WTC11 (cell line): ENCODE data around the gene PDE4B. TPM values are rescaled to one million over a fixed set of nuclear protein-coding genes. Genes with fewer than 3 reads are reported as not detected.
"Not testable (repeated sequence)": the region's sequence is repeated elsewhere in the genome, so short reads cannot be mapped to it uniquely, and the experiment has no call there.

ENCODE experiments used
- ATAC-seq: fragments of 200-7000 bp; cut with Tn5 transposase; 2 replicates; pipeline ENCODE4 v1.10.0; 2021; ENCODE audit warnings: mild to moderate bottlenecking, moderate library complexity
- CTCF ChIA-PET: fragments of 300-600 bp; sonication (Branson Sonifier 250); formaldehyde crosslinking; loops from one replicate; lab custom pipeline; 2021; ENCODE audit warnings: antibody characterized with exemption; lab: Charles Lee
- POLR2A ChIA-PET: fragments of 350-600 bp; sonication (Branson Sonifier 250); formaldehyde crosslinking; loops from one replicate; lab custom pipeline; 2021; ENCODE audit warnings: antibody characterized with exemption; lab: Charles Lee
- DNase-seq: peaks from one replicate; pipeline ENCODE4 v3.0.0; 2021; ENCODE audit warnings: low spot score
- H3K27ac Mint-ChIP-seq: 2 replicates; pipeline ENCODE4 v1.8.0; 2021; ENCODE audit warnings: mixed read lengths
- H3K27me3 Mint-ChIP-seq: 2 replicates; pipeline ENCODE4 v1.8.0; 2021; ENCODE audit warnings: low read depth, mild to moderate bottlenecking, moderate library complexity, mixed read lengths
- H3K36me3 Mint-ChIP-seq: 2 replicates; pipeline ENCODE4 v1.8.0; 2021; ENCODE audit warnings: mixed read lengths
- H3K4me1 Mint-ChIP-seq: 2 replicates; pipeline ENCODE4 v1.8.0; 2022; ENCODE audit warnings: mixed read lengths
- H3K4me3 Mint-ChIP-seq: 2 replicates; pipeline ENCODE4 v1.8.0; 2021; ENCODE audit warnings: mild to moderate bottlenecking, moderate library complexity, mixed read lengths
- H3K9me3 Mint-ChIP-seq: 2 replicates; pipeline ENCODE4 v1.8.0; 2021; ENCODE audit warnings: mixed read lengths
- E2F4 ChIP-seq: sonication (generic); formaldehyde crosslinking; IDR thresholded peaks from 2 replicates; pipeline ENCODE4 v1.8.1; 2022; ENCODE audit warnings: low read depth, mild to moderate bottlenecking, moderate library complexity, missing genetic modification reagents, borderline replicate concordance
- EMX1 ChIP-seq: fragments of 250-450 bp; sonication (Bioruptor Pico); IDR thresholded peaks from 2 replicates; pipeline ENCODE4 v1.8.0; 2021; ENCODE audit warnings: mild to moderate bottlenecking
- FOXP1 ChIP-seq: sonication (generic); formaldehyde crosslinking; IDR thresholded peaks from 2 replicates; pipeline ENCODE4 v1.8.0; 2022; ENCODE audit warnings: missing genetic modification reagents, mild to moderate bottlenecking, moderate library complexity, borderline replicate concordance
- FOXP4 ChIP-seq: sonication (generic); formaldehyde crosslinking; IDR thresholded peaks from 2 replicates; pipeline ENCODE4 v1.8.0; 2022; ENCODE audit warnings: mild to moderate bottlenecking, missing genetic modification reagents
- GABPB1 ChIP-seq: sonication (generic); formaldehyde crosslinking; IDR thresholded peaks from 2 replicates; pipeline ENCODE4 v1.8.1; 2023; ENCODE audit warnings: mild to moderate bottlenecking, missing genetic modification reagents
- GRHL2 ChIP-seq: fragments of 250-450 bp; sonication (Bioruptor Pico); IDR thresholded peaks from 2 replicates; pipeline ENCODE4 v1.8.0; 2022; ENCODE audit warnings: mild to moderate bottlenecking, moderate library complexity; ENCODE audit not compliant: insufficient replicate concordance, severe bottlenecking
- GTF2I ChIP-seq: fragments of 250-450 bp; sonication (Bioruptor Pico); conservative IDR thresholded peaks from 2 replicates; pipeline ENCODE4 v1.4.0; 2021; ENCODE audit warnings: mild to moderate bottlenecking
- HMGA2 ChIP-seq: fragments of 250-450 bp; sonication (Bioruptor Pico); IDR thresholded peaks from 2 replicates; pipeline ENCODE4 v1.4.0; 2021; ENCODE audit warnings: mild to moderate bottlenecking, moderate library complexity
- HMGXB4 ChIP-seq: sonication (generic); formaldehyde crosslinking; IDR thresholded peaks from 2 replicates; pipeline ENCODE4 v1.8.1; 2023; ENCODE audit warnings: mild to moderate bottlenecking, moderate library complexity, missing genetic modification reagents
- JAZF1 ChIP-seq: fragments of 250-450 bp; sonication (Bioruptor Pico); IDR thresholded peaks from 2 replicates; pipeline ENCODE4 v1.9.0; 2021; ENCODE audit warnings: moderate library complexity, mild to moderate bottlenecking, inconsistent platforms
- JUN ChIP-seq: sonication (generic); formaldehyde crosslinking; IDR thresholded peaks from 2 replicates; pipeline ENCODE4 v1.8.0; 2023; ENCODE audit warnings: mild to moderate bottlenecking, missing genetic modification reagents
- KAT7 ChIP-seq: sonication (generic); formaldehyde crosslinking; IDR thresholded peaks from 2 replicates; pipeline ENCODE4 v1.8.1; 2023; ENCODE audit warnings: missing genetic modification reagents, mild to moderate bottlenecking, borderline replicate concordance
- RELA ChIP-seq: sonication (generic); formaldehyde crosslinking; IDR thresholded peaks from 2 replicates; pipeline ENCODE4 v1.8.1; 2022; ENCODE audit warnings: missing genetic modification reagents, mild to moderate bottlenecking, borderline replicate concordance
- SMAD3 ChIP-seq: sonication (generic); formaldehyde crosslinking; IDR thresholded peaks from 2 replicates; pipeline ENCODE4 v1.8.0; 2022; ENCODE audit warnings: missing genetic modification reagents, mild to moderate bottlenecking, borderline replicate concordance
- SMAD4 ChIP-seq: sonication (generic); formaldehyde crosslinking; IDR thresholded peaks from 2 replicates; pipeline ENCODE4 v1.8.0; 2022; ENCODE audit warnings: mild to moderate bottlenecking, missing genetic modification reagents
- USF1 ChIP-seq: sonication (generic); formaldehyde crosslinking; IDR thresholded peaks from 2 replicates; pipeline ENCODE4 v1.8.0; 2022; ENCODE audit warnings: mild to moderate bottlenecking, missing genetic modification reagents
- ZNF232 ChIP-seq: sonication (generic); formaldehyde crosslinking; IDR thresholded peaks from 2 replicates; pipeline ENCODE4 v1.8.0; 2022; ENCODE audit warnings: mild to moderate bottlenecking, missing genetic modification reagents
- ZNF317 ChIP-seq: sonication (generic); formaldehyde crosslinking; IDR thresholded peaks from 2 replicates; pipeline ENCODE4 v1.8.1; 2023; ENCODE audit warnings: low read depth, mild to moderate bottlenecking, moderate library complexity, missing genetic modification reagents, borderline replicate concordance
- ZNF416 ChIP-seq: fragments of 250-450 bp; sonication (Bioruptor Pico); IDR thresholded peaks from 2 replicates; pipeline ENCODE4 v1.9.0; 2021; ENCODE audit warnings: mild to moderate bottlenecking, inconsistent platforms
- ZNF425 ChIP-seq: fragments of 250-450 bp; sonication (Bioruptor Pico); conservative IDR thresholded peaks from 2 replicates; pipeline ENCODE4 v1.9.0; 2021; ENCODE audit warnings: mild to moderate bottlenecking
- total RNA-seq: library from RNA; stranded (reverse); gene quantifications from 3 replicates; pipeline ENCODE4 v1.2.3, GENCODE V29; 2021

PDE4B gene
- total RNA-seq, 1 experiment from 2014 or later: 8.0 TPM

- no peak overlapping the region for H3K27ac Mint-ChIP-seq
- H3K9me3 Mint-ChIP-seq: no peaks in the 10 kb centered on the region
- no peak overlapping the region for H3K4me3 Mint-ChIP-seq
- ChIA-PET CTCF (no interaction called here), POLR2A (no interaction called here)
- no peaks in the 10 kb centered on the region for H3K4me1 Mint-ChIP-seq
- ATAC-seq (no peak), DNase-seq (no peak)
- no peaks in the 10 kb centered on the region for H3K27me3 Mint-ChIP-seq
- no peaks in the 10 kb centered on the region for H3K36me3 Mint-ChIP-seq
- TF ChIP-seq HMGA2 (CRISPR knock-in tag) (no peak), EMX1 (no peak), JUN (no peak), KAT7 (CRISPR knock-in tag) (no peak), HMGXB4 (no peak), GTF2I (CRISPR knock-in tag) (no peak), ZNF416 (CRISPR knock-in tag) (no peak), ZNF317 (CRISPR knock-in tag) (no peak), GRHL2 (CRISPR knock-in tag) (no peak), SMAD4 (CRISPR knock-in tag) (no peak), SMAD3 (CRISPR knock-in tag) (no peak), GABPB1 (CRISPR knock-in tag) (no peak), RELA (no peak), ZNF425 (no peak), E2F4 (no peak), JAZF1 (no peak), ZNF232 (CRISPR knock-in tag) (no peak), USF1 (CRISPR knock-in tag) (no peak), FOXP1 (CRISPR knock-in tag) (no peak), FOXP4 (CRISPR knock-in tag) (no peak)
These were observed 342.5 kb downstream of the PDE4B start for GRCh38 chr1:66135161-66135560.

- not testable (repeated sequence) for DNase-seq, H3K36me3 Mint-ChIP-seq, H3K4me3 Mint-ChIP-seq, H3K9me3 Mint-ChIP-seq, ATAC-seq, H3K4me1 Mint-ChIP-seq, H3K27me3 Mint-ChIP-seq, H3K27ac Mint-ChIP-seq
- POLR2A ChIA-PET: interaction anchor here (0.7 kb wide), 1 partner anchor 601 kb away, joined by 8 read pairs; no protein-coding TSS in a partner anchor
- CTCF ChIA-PET: interaction anchor here (0.7 kb wide), 1 partner anchor 107 kb away, joined by 5 read pairs; no protein-coding TSS in a partner anchor
These were observed 343.7 kb downstream of the PDE4B start for GRCh38 chr1:66136423-66136822.
